Psoas muscle (tissue), 8 donors: Measurements from ENCODE around the gene UQCRQ. TPM values are rescaled to one million over a fixed set of nuclear protein-coding genes. Genes with fewer than 3 reads are reported as not detected.

Experiments used
- ATAC-seq, 4 donors: fragments of 200-7000 bp; cut with Tn5 transposase; one replicate each; pipeline ENCODE4 v1.9.1; 2020; ENCODE audit warnings: moderate library complexity in 3 of 4, mild to moderate bottlenecking in 2 of 4
- DNase-seq, 2 donors: peaks; one replicate each; pipeline ENCODE4 v3.0.0-alpha.2; 2020
- H3K27ac ChIP-seq: fragments of 200-600 bp; one replicate; pipeline ENCODE4 v1.8.0; 2022
- H3K27me3 ChIP-seq, 3 donors: fragments of 200-600 bp in 1 of 3; one replicate each; pipeline versions ENCODE4 v1.6.1 to v1.8.0; 2013 to 2022; ENCODE audit warnings: low read length in 2 of 3, mild to moderate bottlenecking in 2 of 3, moderate library complexity in 1 of 3; ENCODE audit not compliant: insufficient read depth in 3 of 3
- H3K36me3 ChIP-seq, 2 donors: fragments of 200-600 bp in 1 of 2; one replicate each; pipeline versions ENCODE4 v1.6.1 to v1.8.0; 2013 to 2022; ENCODE audit warnings: low read depth in 1 of 2, mild to moderate bottlenecking in 1 of 2, moderate library complexity in 1 of 2; ENCODE audit not compliant: insufficient read depth in 1 of 2
- H3K4me1 ChIP-seq: fragments of 200-600 bp; one replicate; pipeline ENCODE4 v1.8.0; 2022
- H3K4me3 ChIP-seq: fragments of 200-600 bp; one replicate; pipeline ENCODE4 v1.8.0; 2022; ENCODE audit warnings: mild to moderate bottlenecking
- H3K9me3 ChIP-seq: fragments of 200-600 bp; one replicate; pipeline ENCODE4 v1.8.0; 2022
- CTCF ChIP-seq: fragments of 200-600 bp; IDR thresholded peaks from one replicate; pipeline ENCODE4 v1.8.0; 2022; ENCODE audit warnings: antibody characterized with exemption
- WGBS, 3 donors: extraction: QIAGEN DNeasy Blood & Tissue Kit; methylation state at CpG; one replicate each; pipeline versions ENCODE4 v1.1.6 to v1.1.7; 2013; 5-methylcytosine and 5-hydroxymethylcytosine counted together
- intact Hi-C, 2 donors: fragments of 100-400 bp; cut with DNase I; formaldehyde crosslinking; loops; one replicate each; pipeline versions ENCODE4 v1.11.0 to v1.14.2; 2022
- polyA plus RNA-seq, 3 donors: library from polyadenylated mRNA; stranded (reverse); fragments of 200-250 nt; gene quantifications; one replicate each; pipeline ENCODE4 v1.2.3, GENCODE V29; 2013
- total RNA-seq, 4 donors: library from RNA; stranded (reverse); fragmentation: NEBNext Ultra II Directional in 2 of 4; extraction: Animal tissue kit (Norgen Biotek cat#: 25700) in 2 of 4; gene quantifications; one replicate each; pipeline versions ENCODE4 v1.2.1 to v1.2.4, GENCODE V29; 2021 to 2023
- donor health status: healthy with polysubstance abuse.
- donor health status: DM: no; HTN: no; CAD: no; lungs with moderate emphysema.
- donor health status: Bipolar disorder and iron deficiency.
- donor health status: healthy.
- donor health status: DM: yes; HTN: yes; CAD: no.
- donor health status: DM: no; HTN: no; CAD: no.
- donor health status: DM: no; HTN: no; CAD: no.
- donor health status: DM: yes; HTN: yes; CAD: no.

UQCRQ gene
- total and polyA plus RNA-seq, 7 donors: 649 to 985 (median 866) TPM

GRCh38 chr5:132887283-132887682, 20.8 kb downstream of the UQCRQ start:
- DNase-seq (no peak), ATAC-seq (no peak)
- Histone ChIP-seq H3K9me3 (no peaks in the 10 kb centered on the region), H3K36me3 (peaks cover 11 to 100% of the 10 kb centered on the region in 2 donors), H3K4me1 (no peaks in the 10 kb centered on the region), H3K27ac (no peak overlapping the region), H3K4me3 (no peak overlapping the region), H3K27me3 (no peaks in the 10 kb centered on the region)
- TF ChIP-seq CTCF: no peak
- intact Hi-C loops: loop anchor here in 1 of 2 donors (10.0 kb wide), 2 partner anchors 188 to 282 kb away; no protein-coding TSS in a partner anchor
- WGBS, 3 donors: 26 to 34% (median 29%) methylated on average over 1 of the region's 1 CpG

- peaks cover 13 to 100% of the 10 kb centered on the region in 2 donors for H3K36me3 ChIP-seq
- no peaks in the 10 kb centered on the region for H3K4me1 ChIP-seq
- DNase-seq (no peak), ATAC-seq (no peak)
- intact Hi-C loops: loop anchor here in 1 of 2 donors (10.0 kb wide), 2 partner anchors 185 to 285 kb away; no protein-coding TSS in a partner anchor
- no peak overlapping the region for H3K4me3 ChIP-seq
- H3K27ac ChIP-seq: no peak overlapping the region
- no peaks in the 10 kb centered on the region for H3K9me3 ChIP-seq
- no peak for TF ChIP-seq CTCF
- no peaks in the 10 kb centered on the region for H3K27me3 ChIP-seq
Observed at GRCh38 chr5:132889501-132889900, 23.1 kb downstream of the UQCRQ start.

- Histone ChIP-seq H3K27ac (no peak overlapping the region), H3K4me3 (no peak overlapping the region), H3K4me1 (peaks cover 1% of the 10 kb centered on the region), H3K36me3 (peaks cover 18 to 100% of the 10 kb centered on the region in 2 donors), H3K27me3 (no peaks in the 10 kb centered on the region), H3K9me3 (no peaks in the 10 kb centered on the region)
- no peak for TF ChIP-seq CTCF
- intact Hi-C loops: no loop called here
- 94 to 95% (median 95%) methylated on average over 4 of the region's 4 CpGs for WGBS, 3 donors
- DNase-seq (no peak), ATAC-seq (no peak)
Observed at GRCh38 chr5:132890817-132891216, 24.4 kb downstream of the UQCRQ start.

- Histone ChIP-seq H3K9me3 (no peaks in the 10 kb centered on the region), H3K4me3 (no peak overlapping the region), H3K27me3 (no peaks in the 10 kb centered on the region), H3K4me1 (peaks cover 3% of the 10 kb centered on the region), H3K36me3 (peaks cover 19 to 95% of the 10 kb centered on the region in 2 donors), H3K27ac (no peak overlapping the region)
- WGBS, 3 donors: 69 to 79% (median 77%) methylated on average over 4 of the region's 4 CpGs
- peak in 3 of 4 donors; percentile 28 to 58 (median 48) for ATAC-seq
- no peak for TF ChIP-seq CTCF
- intact Hi-C loops: no loop called here
- DNase-seq: no peak
Observed at GRCh38 chr5:132895719-132896305, 29.4 kb downstream of the UQCRQ start.

- Histone ChIP-seq H3K27me3 (no peaks in the 10 kb centered on the region), H3K9me3 (no peaks in the 10 kb centered on the region), H3K27ac (no peak overlapping the region), H3K36me3 (peaks cover 19 to 92% of the 10 kb centered on the region in 2 donors), H3K4me3 (no peak overlapping the region), H3K4me1 (peaks cover 3% of the 10 kb centered on the region)
- no peak for DNase-seq
- intact Hi-C loops: no loop called here
- no peak for ATAC-seq
- 87 to 92% (median 88%) methylated on average over 7 of the region's 7 CpGs for WGBS, 3 donors
- no peak for TF ChIP-seq CTCF
Observed at GRCh38 chr5:132896685-132897084, 30.2 kb downstream of the UQCRQ start.
